GM12878 (cell line): ENCODE data around the gene RACK1. TPM values are rescaled to one million over a fixed set of nuclear protein-coding genes. Genes with fewer than 3 reads are reported as not detected.

Experiments used
- ATF7 ChIP-seq: fragments of 450-650 bp; IDR thresholded peaks from 2 replicates; pipeline ENCODE4 v1.6.1; 2016; ENCODE audit warnings: low read depth, mild to moderate bottlenecking
- CHD1 ChIP-seq: IDR thresholded peaks from 2 replicates; pipeline ENCODE4 v1.6.1; 2012; ENCODE audit warnings: low read depth, low read length, improper control_type of control experiment
- CTCF ChIP-seq, 3 experiments: IDR thresholded peaks in 2 of 3; conservative IDR thresholded peaks in 1 of 3; 2 replicates each; pipeline ENCODE4 v1.5.1; 2011; ENCODE audit warnings: low read depth in 3 of 3, low read length in 3 of 3, mild to moderate bottlenecking in 3 of 3, control low read depth in 2 of 3, moderate library complexity in 2 of 3, inconsistent platforms in 1 of 3, mixed read lengths in 1 of 3; ENCODE audit not compliant: control insufficient read depth in 2 of 3, insufficient read depth in 1 of 3; ENCODE audit errors: extremely low read depth in 1 of 3
- EP300 ChIP-seq, 2 experiments: fragments of 150-350 bp in 1 of 2; IDR thresholded peaks; 2 replicates each; pipeline ENCODE4 v1.6.1; 2011 to 2012; ENCODE audit warnings: low read depth in 2 of 2, low read length in 2 of 2, borderline replicate concordance in 1 of 2, improper control_type of control experiment in 1 of 2, inconsistent platforms in 1 of 2; ENCODE audit not compliant: control insufficient read depth in 1 of 2
- IKZF1 ChIP-seq: fragments of 450-650 bp; conservative IDR thresholded peaks from 2 replicates; pipeline ENCODE4 v1.6.1; 2017; ENCODE audit warnings: antibody characterized with exemption, mild to moderate bottlenecking
- IRF3 ChIP-seq: fragments of 450-650 bp; IDR thresholded peaks from 2 replicates; pipeline ENCODE4 v1.6.1; 2014; ENCODE audit warnings: mild to moderate bottlenecking
- IRF4 ChIP-seq: IDR thresholded peaks from 2 replicates; pipeline ENCODE4 v1.6.1; 2011; ENCODE audit warnings: low read depth, low read length
- JUNB ChIP-seq: IDR thresholded peaks from 2 replicates; pipeline ENCODE4 v1.6.1; 2016; ENCODE audit warnings: antibody characterized with exemption, mild to moderate bottlenecking
- NFXL1 ChIP-seq: fragments of 450-650 bp; IDR thresholded peaks from 2 replicates; pipeline ENCODE4 v1.6.1; 2017; ENCODE audit warnings: antibody characterized with exemption, mild to moderate bottlenecking, borderline replicate concordance
- NFYA ChIP-seq: IDR thresholded peaks from 2 replicates; pipeline ENCODE4 v1.6.1; 2011; ENCODE audit warnings: low read depth, mild to moderate bottlenecking, low read length, improper control_type of control experiment, borderline replicate concordance
- PRDM15 ChIP-seq: fragments of 450-650 bp; formaldehyde crosslinking; IDR thresholded peaks from 2 replicates; pipeline ENCODE4 v1.4.0; 2020; ENCODE audit warnings: mild to moderate bottlenecking, moderate library complexity
- RAD51 ChIP-seq: fragments of 450-650 bp; IDR thresholded peaks from 2 replicates; pipeline ENCODE4 v1.6.1; 2016; ENCODE audit warnings: moderate library complexity, mild to moderate bottlenecking, inconsistent platforms
- REST ChIP-seq: IDR thresholded peaks from 2 replicates; pipeline ENCODE4 v1.6.1; 2012; ENCODE audit warnings: mild to moderate bottlenecking, low read depth, low read length
- SIX5 ChIP-seq: IDR thresholded peaks from 2 replicates; pipeline ENCODE4 v1.6.1; 2011; ENCODE audit warnings: mild to moderate bottlenecking, low read depth, low read length, moderate library complexity; ENCODE audit not compliant: severe bottlenecking
- SMC3 ChIP-seq: IDR thresholded peaks from 2 replicates; pipeline ENCODE4 v1.6.1; 2011; ENCODE audit warnings: low read length, improper control_type of control experiment, borderline replicate concordance
- TAF1 ChIP-seq: IDR thresholded peaks from 2 replicates; pipeline ENCODE4 v1.6.1; 2011; ENCODE audit warnings: mild to moderate bottlenecking, low read depth, low read length, borderline replicate concordance
- ZBED1 ChIP-seq: IDR thresholded peaks from 2 replicates; pipeline ENCODE4 v1.6.1; 2016; ENCODE audit warnings: borderline replicate concordance
- ZNF207 ChIP-seq: fragments of 450-650 bp; IDR thresholded peaks from 2 replicates; pipeline ENCODE4 v1.6.1; 2014; ENCODE audit warnings: antibody characterized with exemption, mild to moderate bottlenecking, borderline replicate concordance
- ZNF24 ChIP-seq: fragments of 450-650 bp; IDR thresholded peaks from 2 replicates; pipeline ENCODE4 v1.6.1; 2017; ENCODE audit warnings: antibody characterized with exemption, mild to moderate bottlenecking
- ZNF274 ChIP-seq: IDR thresholded peaks from one replicate; pipeline ENCODE4 v1.8.0; 2011; ENCODE audit not compliant: insufficient read length, insufficient read depth
- polyA plus RNA-seq, 11 experiments: library from polyadenylated mRNA; depleted of rRNA in 4 of 11; unstranded in 6 of 11; stranded (reverse) in 5 of 11; fragments of >200 nt; fragmentation: Nextera tagmentation in 4 of 11; fragmentation: Illumina TruSeq in 1 of 11; extraction: Ambion mirVana in 4 of 11; extraction: Trizol in 1 of 11; gene quantifications; 1 replicate in 1 of 11; 2 replicates in 10 of 11; pipeline versions ENCODE4 v1.2.1 to v1.2.3, GENCODE V29; 2011 to 2016; ENCODE audit warnings: inconsistent platforms in 2 of 11, missing spikeins in 2 of 11, low read depth in 1 of 11
- total RNA-seq, 4 experiments: library from RNA; depleted of rRNA in 3 of 4; stranded (reverse); fragments of >200 nt in 3 of 4; fragmentation: Illumina TruSeq in 1 of 4; extraction: Trizol in 1 of 4; gene quantifications; 2 replicates each; pipeline versions ENCODE4 v1.2.1 to v1.2.3, GENCODE V29; 2013 to 2021

Gene RACK1
- total and polyA plus RNA-seq, 10 of the 15 experiments (the other 5 are each of a cell fraction or from before 2014, with no cell fraction given), result 1,365 to 6,584 (median 4,167) TPM

- TF ChIP-seq CTCF (IDR thresholded peaks at IDR 0.05 in 2 of 3, conservative IDR thresholded peaks at IDR 0.05 in 1 of 3; ENCODE audit: control insufficient read depth in 2 of 3, extremely low read depth in 1 of 3, insufficient read depth in 1 of 3, low read depth in 3 of 3, low read length in 3 of 3) (no peak), ZNF274 (no peak), SIX5 (peak; percentile 70), NFXL1 (no peak), IRF4 (0 out of 2 replicates have a peak, but pooled peaks have one; percentile 49), TAF1 (peak; percentile 100), PRDM15 (CRISPR knock-in tag) (no peak), NFYA (no peak), EP300 (IDR thresholded peaks at IDR 0.05; ENCODE audit: borderline replicate concordance in 1 of 2, control insufficient read depth in 1 of 2, low read depth in 2 of 2, low read length in 2 of 2) (no peak), ZNF207 (peak; percentile 93), IRF3 (no peak), CHD1 (peak; percentile 95), IKZF1 (peak; percentile 78), ZNF24 (peak; percentile 12; the same call in 1 of the 2 replicates), ATF7 (peak; percentile 98), SMC3 (no peak), REST (peak; percentile 60; the same call in 1 of the 2 replicates), RAD51 (no peak), JUNB (peak; percentile 12; the same call in 1 of the 2 replicates), ZBED1 (peak; percentile 90)
Observed at GRCh38 chr5:181243564-181244343, at the start of gene RACK1 (continued).
